ENCODE data around the gene SFPQ. TPM values are rescaled to one million over a fixed set of nuclear protein-coding genes. Genes with fewer than 3 reads are reported as not detected.

Gene SFPQ
- total RNA-seq, 6 donors from 2014 or later, result 154 to 526 (median 209) TPM

GRCh38 chr1:35175098-35175576, 17.8 kb downstream of the SFPQ start:
- Histone ChIP-seq H3K27me3 (no peaks in the 10 kb centered on the region), H3K9me3 (no peaks in the 10 kb centered on the region), H3K36me3 (peaks cover 26 to 57% (median 43%) of the 10 kb centered on the region in 4 donors), H3K4me1 (peaks cover 5 to 26% (median 9%) of the 10 kb centered on the region in 4 donors), H3K4me3 (no peak overlapping the region), H3K27ac (no peak overlapping the region)
- WGBS, 2 donors, result 84 to 89% methylated on average over 9 of the region's 9 CpGs
- no peak for ATAC-seq (ENCODE audit: low FRiP score in 2 of 2)
- DNase-seq, result no peak
- TF ChIP-seq POLR2AphosphoS5 (IDR thresholded peaks at IDR 0.05) (no peak), POLR2A (IDR thresholded peaks at IDR 0.05) (peak in 1 of 4 donors; percentile 31)

DNA sequence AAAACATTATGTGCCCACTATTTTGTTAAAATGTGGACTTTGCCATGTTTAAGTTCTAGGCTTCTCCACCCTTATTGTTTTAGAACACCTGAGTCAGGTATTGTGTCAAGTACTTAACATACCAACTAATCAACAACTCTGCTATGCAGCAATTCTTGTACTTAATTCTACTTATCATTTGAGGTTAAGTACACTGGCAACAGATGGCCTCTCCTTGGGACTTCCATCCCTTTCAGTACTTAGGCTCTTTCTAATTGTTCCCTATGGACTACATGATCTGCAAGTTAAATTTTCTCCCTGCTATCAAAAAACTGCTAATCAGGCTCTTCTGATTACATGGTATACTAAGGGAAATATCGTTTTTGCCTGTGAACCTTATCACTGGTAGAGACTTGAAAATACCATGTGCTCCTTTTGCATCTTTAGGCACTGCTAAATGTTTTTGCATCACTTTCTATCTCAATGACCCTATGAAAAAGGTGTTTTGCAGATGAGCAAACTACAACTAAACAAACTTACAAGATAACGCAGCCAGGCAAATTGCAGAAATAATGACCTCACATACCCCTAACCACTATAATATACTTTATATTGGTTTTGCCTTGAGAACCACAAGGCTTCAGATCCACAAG, 18.9 kb downstream of the SFPQ start:
- no peak for DNase-seq
- H3K36me3 ChIP-seq, result peaks cover 26 to 46% (median 39%) of the 10 kb centered on the region in 4 donors
- no peaks in the 10 kb centered on the region for H3K27me3 ChIP-seq
- no peak overlapping the region for H3K27ac ChIP-seq
- TF ChIP-seq POLR2A (IDR thresholded peaks at IDR 0.05) (no peak), POLR2AphosphoS5 (IDR thresholded peaks at IDR 0.05) (no peak)
- ATAC-seq (ENCODE audit: low FRiP score in 2 of 2), result no peak
- peaks cover under 1 to 15% (median 2%) of the 10 kb centered on the region in 4 donors for H3K4me1 ChIP-seq
- no peak overlapping the region for H3K4me3 ChIP-seq
- no peaks in the 10 kb centered on the region for H3K9me3 ChIP-seq
- WGBS, 2 donors, result 68 to 75% methylated on average over 2 of the region's 2 CpGs

DNA sequence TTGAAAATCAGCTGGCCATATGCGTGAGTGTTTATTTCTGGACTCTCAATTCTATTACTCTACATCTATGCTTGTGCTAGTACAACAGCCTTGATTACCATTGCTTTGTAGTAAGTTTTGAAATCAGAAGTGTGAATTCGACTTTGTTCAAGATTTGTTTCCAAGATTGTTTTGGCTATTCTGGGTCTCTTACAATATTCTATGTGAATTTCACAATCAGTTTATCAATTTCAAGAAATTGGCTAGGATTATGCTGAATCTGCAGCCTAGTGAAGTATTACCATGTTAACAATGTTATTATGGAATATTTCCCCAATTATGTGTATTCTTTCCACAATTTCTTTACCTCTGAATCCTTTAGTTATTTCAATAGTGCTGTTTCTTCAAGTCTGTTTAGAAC, 19.5 kb downstream of the SFPQ start:
- TF ChIP-seq POLR2AphosphoS5 (IDR thresholded peaks at IDR 0.05), result no peak
- peaks cover 26 to 40% (median 35%) of the 10 kb centered on the region in 4 donors for H3K36me3 ChIP-seq
- no peaks in the 10 kb centered on the region for H3K9me3 ChIP-seq
- H3K27me3 ChIP-seq, result no peaks in the 10 kb centered on the region
- H3K4me3 ChIP-seq, result no peak overlapping the region
- H3K4me1 ChIP-seq, result peaks cover 0 to 11% (median 0%) of the 10 kb centered on the region in 4 donors
- ATAC-seq (ENCODE audit: low FRiP score in 2 of 2) (no peak), DNase-seq (no peak)
- no peak overlapping the region for H3K27ac ChIP-seq
- WGBS, 2 donors, result 67 to 74% methylated on average over 2 of the region's 2 CpGs

- TF ChIP-seq POLR2AphosphoS5 (IDR thresholded peaks at IDR 0.05) (no peak), EP300 (IDR thresholded peaks at IDR 0.05) (no peak), POLR2A (IDR thresholded peaks at IDR 0.05) (no peak)
- TF ChIP-seq, protein P1, sequence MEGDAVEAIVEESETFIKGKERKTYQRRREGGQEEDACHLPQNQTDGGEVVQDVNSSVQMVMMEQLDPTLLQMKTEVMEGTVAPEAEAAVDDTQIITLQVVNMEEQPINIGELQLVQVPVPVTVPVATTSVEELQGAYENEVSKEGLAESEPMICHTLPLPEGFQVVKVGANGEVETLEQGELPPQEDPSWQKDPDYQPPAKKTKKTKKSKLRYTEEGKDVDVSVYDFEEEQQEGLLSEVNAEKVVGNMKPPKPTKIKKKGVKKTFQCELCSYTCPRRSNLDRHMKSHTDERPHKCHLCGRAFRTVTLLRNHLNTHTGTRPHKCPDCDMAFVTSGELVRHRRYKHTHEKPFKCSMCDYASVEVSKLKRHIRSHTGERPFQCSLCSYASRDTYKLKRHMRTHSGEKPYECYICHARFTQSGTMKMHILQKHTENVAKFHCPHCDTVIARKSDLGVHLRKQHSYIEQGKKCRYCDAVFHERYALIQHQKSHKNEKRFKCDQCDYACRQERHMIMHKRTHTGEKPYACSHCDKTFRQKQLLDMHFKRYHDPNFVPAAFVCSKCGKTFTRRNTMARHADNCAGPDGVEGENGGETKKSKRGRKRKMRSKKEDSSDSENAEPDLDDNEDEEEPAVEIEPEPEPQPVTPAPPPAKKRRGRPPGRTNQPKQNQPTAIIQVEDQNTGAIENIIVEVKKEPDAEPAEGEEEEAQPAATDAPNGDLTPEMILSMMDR (IDR thresholded peaks at IDR 0.05), result no peak
- no peak for ATAC-seq (ENCODE audit: low FRiP score in 2 of 2)
- 83 to 92% methylated on average over 8 of the region's 8 CpGs for WGBS, 2 donors
- Histone ChIP-seq H3K27me3 (no peaks in the 10 kb centered on the region), H3K4me1 (peaks cover 0 to 10% (median 0%) of the 10 kb centered on the region in 4 donors), H3K9me3 (no peaks in the 10 kb centered on the region), H3K27ac (no peak overlapping the region), H3K4me3 (no peak overlapping the region), H3K36me3 (peaks cover 20 to 26% (median 22%) of the 10 kb centered on the region in 4 donors)
- no peak for DNase-seq
Measured at GRCh38 chr1:35172022-35172421, 20.9 kb downstream of the SFPQ start.

DNA sequence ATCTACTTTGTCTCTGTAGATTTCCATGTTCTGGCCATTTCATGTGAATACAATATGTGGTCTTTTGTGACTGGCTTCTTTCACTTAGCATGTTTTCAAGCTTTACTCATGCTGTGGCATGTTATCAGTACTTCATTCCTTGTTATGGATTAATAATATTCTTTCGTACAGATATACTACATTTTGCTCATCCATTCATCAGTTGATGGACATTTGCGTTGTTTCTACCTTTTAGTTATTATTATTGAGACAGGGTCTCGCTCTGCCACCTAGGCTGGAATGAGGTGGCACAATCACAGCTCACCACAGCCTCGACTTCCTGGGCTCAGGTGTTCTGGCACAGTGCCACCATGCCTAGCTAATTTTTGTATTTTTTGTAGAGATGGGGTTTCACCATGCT, 21.4 kb downstream of the SFPQ start:
- TF ChIP-seq EP300 (IDR thresholded peaks at IDR 0.05), result no peak
- no peak for TF ChIP-seq POLR2A (IDR thresholded peaks at IDR 0.05)
- TF ChIP-seq, protein P1 (IDR thresholded peaks at IDR 0.05), result no peak
- no peak for TF ChIP-seq POLR2AphosphoS5 (IDR thresholded peaks at IDR 0.05)
- H3K4me1 ChIP-seq, result peaks cover 0 to 10% (median 0%) of the 10 kb centered on the region in 4 donors
- 79 to 86% methylated on average over 4 of the region's 4 CpGs for WGBS, 2 donors
- H3K4me3 ChIP-seq, result no peak overlapping the region
- DNase-seq, result no peak
- peaks cover 15 to 21% (median 18%) of the 10 kb centered on the region in 4 donors for H3K36me3 ChIP-seq
- no peak for ATAC-seq (ENCODE audit: low FRiP score in 2 of 2)
- no peaks in the 10 kb centered on the region for H3K27me3 ChIP-seq
- H3K9me3 ChIP-seq, result no peaks in the 10 kb centered on the region
- H3K27ac ChIP-seq, result no peak overlapping the region

- 95 to 98% methylated on average over 3 of the region's 3 CpGs for WGBS, 2 donors
Measured at GRCh38 chr1:35164893-35165292, 28.1 kb downstream of the SFPQ start.

More at GRCh38 chr1:35164893-35165292, 28.1 kb downstream of the SFPQ start:
- H3K36me3 ChIP-seq, result no peaks in the 10 kb centered on the region
- H3K27ac ChIP-seq, result no peak overlapping the region
- no peak overlapping the region for H3K4me3 ChIP-seq
- H3K4me1 ChIP-seq, result no peaks in the 10 kb centered on the region
- H3K27me3 ChIP-seq, result no peaks in the 10 kb centered on the region
- TF ChIP-seq, protein P1 (IDR thresholded peaks at IDR 0.05), result no peak
- TF ChIP-seq POLR2A (IDR thresholded peaks at IDR 0.05) (no peak), EP300 (IDR thresholded peaks at IDR 0.05) (no peak), POLR2AphosphoS5 (IDR thresholded peaks at IDR 0.05) (no peak)
- H3K9me3 ChIP-seq, result peaks cover 0 to 13% (median 5%) of the 10 kb centered on the region in 4 donors
- DNase-seq (no peak), ATAC-seq (ENCODE audit: low FRiP score in 2 of 2) (no peak)

Measured in upper lobe of left lung (tissue), 6 donors.